Measurements from ENCODE around the gene ARPC1A.

DNA sequence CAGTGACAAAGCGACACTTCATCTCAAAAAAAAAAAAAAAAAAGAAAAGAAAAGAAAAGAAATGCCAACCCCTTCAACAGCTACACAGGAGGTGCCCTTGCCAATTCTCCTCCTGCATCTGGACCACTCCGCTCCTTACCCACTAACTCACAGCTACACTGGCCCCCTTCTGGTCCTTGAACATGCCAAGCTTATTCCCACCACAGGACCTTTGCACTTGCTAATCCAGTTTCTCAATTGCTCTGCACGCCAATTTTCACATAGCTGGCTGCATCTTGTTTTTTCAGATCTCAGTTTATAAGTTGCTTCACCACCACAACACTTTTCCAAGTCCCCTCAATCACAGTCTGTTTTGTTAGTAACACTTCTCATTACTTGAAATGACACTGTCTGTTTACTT is 77.2 kb downstream of the ARPC1A start:
- no peak for TF ChIP-seq POLR2AphosphoS5 (IDR thresholded peaks at IDR 0.05; ENCODE audit: low read depth, low read length)
- no peak for TF ChIP-seq POLR2A (IDR thresholded peaks at IDR 0.05; ENCODE audit: low read depth, low read length)
- TF ChIP-seq TAF1 (IDR thresholded peaks at IDR 0.05; ENCODE audit: low read depth, low read length), result no peak
- no peak for TF ChIP-seq POU2F2 (IDR thresholded peaks at IDR 0.05; ENCODE audit: low read depth, low read length)
- no peak for TF ChIP-seq SPI1 (IDR thresholded peaks at IDR 0.05; ENCODE audit: low read depth, low read length)

Measured in GM12891 (cell line).